ENCODE measurements around the gene PLSCR2. TPM values are rescaled to one million over a fixed set of nuclear protein-coding genes. Genes with fewer than 3 reads are reported as not detected.

The PLSCR2 gene
- total and polyA plus RNA-seq, 2 of the 8 experiments (the other 6 are each of a cell fraction or from before 2014, with no cell fraction given): not detected

- Histone ChIP-seq H3K23ac (ENCODE audit: insufficient read length) (no peak overlapping the region), H2BK12ac (ENCODE audit: low read depth, low read length) (no peak overlapping the region), H3K27ac (ENCODE audit: low read depth, low read length) (no peak overlapping the region), H3K18ac (ENCODE audit: extremely low read depth, low read length) (no peak overlapping the region), H4K5ac (ENCODE audit: insufficient read length, low read depth, low read length) (no peak overlapping the region), H3K9ac (replicated peaks in 1 of 4; ENCODE audit: extremely low read depth in 1 of 4, low read depth in 3 of 4, low read length in 3 of 4) (no peak overlapping the region), H3K27me3 (replicated peaks in 1 of 4; ENCODE audit: control insufficient read depth in 3 of 4, extremely low read depth in 1 of 4, insufficient read depth in 3 of 4, low read length in 3 of 4) (no peaks in the 10 kb centered on the region), H4K20me1 (replicated peaks in 1 of 2; ENCODE audit: control insufficient read depth in 1 of 2, insufficient read depth in 2 of 2, low read length in 2 of 2) (no peaks in the 10 kb centered on the region), H2BK5ac (ENCODE audit: low read depth, low read length) (no peak overlapping the region), H4K91ac (replicated peaks; ENCODE audit: insufficient read length, low read length) (no peak overlapping the region), H2BK15ac (ENCODE audit: low read length) (no peak overlapping the region), H3K56ac (replicated peaks; ENCODE audit: insufficient read length, low read depth, low read length) (no peak overlapping the region), H3K14ac (ENCODE audit: insufficient read length) (no peak overlapping the region), H3K9me3 (ENCODE audit: insufficient read depth in 2 of 2, low read depth in 1 of 2, low read length in 1 of 2) (no peaks in the 10 kb centered on the region; a peak in 1 of 4 replicates), H3K79me1 (ENCODE audit: low read depth, low read length) (no peaks in the 10 kb centered on the region), H3K4ac (replicated peaks; ENCODE audit: insufficient read length, low read depth, low read length) (no peak overlapping the region), H4K8ac (ENCODE audit: extremely low read depth, insufficient read depth, low read length) (no peak overlapping the region), H2BK20ac (ENCODE audit: low read length) (no peak overlapping the region), H3K4me2 (ENCODE audit: insufficient read depth in 1 of 2, low read depth in 2 of 2, low read length in 2 of 2) (no peak overlapping the region), H3K23me2 (ENCODE audit: low read depth, low read length) (no peaks in the 10 kb centered on the region), H2BK120ac (replicated peaks; ENCODE audit: low read depth, low read length) (no peak overlapping the region), H3K4me3 (ENCODE audit: extremely low read depth in 1 of 4, insufficient read depth in 2 of 4, low read depth in 3 of 4, low read length in 4 of 4) (no peak overlapping the region), H3K79me2 (ENCODE audit: control insufficient read depth in 1 of 2, insufficient read depth in 2 of 2, low read length in 2 of 2) (no peaks in the 10 kb centered on the region), H3K4me1 (replicated peaks in 1 of 4; ENCODE audit: control insufficient read depth in 3 of 4, insufficient read depth in 4 of 4, low read length in 3 of 4) (peaks cover 0 to 3% (median 0%) of the 10 kb centered on the region in 4 experiments; a peak in 1 of 7 replicates), H2AFZ (ENCODE audit: low read length) (no peak overlapping the region), H2AK5ac (ENCODE audit: low read depth, low read length) (no peak overlapping the region), H3K36me3 (ENCODE audit: control insufficient read depth in 2 of 4, insufficient read depth in 4 of 4, low read length in 3 of 4) (no peaks in the 10 kb centered on the region)
- ChIA-PET POLR2A (ENCODE audit: partially characterized antibody) (no interaction called here), CTCF (ENCODE audit: partially characterized antibody) (interaction anchor here (0.6 kb wide), 1 partner anchor 176 kb away, joined by 3 read pairs; no protein-coding TSS in a partner anchor)
- WGBS, 2 experiments (ENCODE audit: extremely low coverage in 1 of 2, insufficient coverage in 1 of 2, insufficient read length in 1 of 2, insufficient replicate concordance in 2 of 2, low coverage in 1 of 2, low lambda C conversion rate in 2 of 2, missing lambda C conversion rate in 1 of 2): 97% methylated on average over 1 of the region's 1 CpG; no CpG with 5 or more reads in 1 of the 2 experiments
- no peak for TF ChIP-seq BACH1 (IDR thresholded peaks at IDR 0.05; ENCODE audit: low read length)
- TF ChIP-seq EZH2 (IDR thresholded peaks at IDR 0.05; ENCODE audit: low read depth, low read length, severe bottlenecking): no peak
- TF ChIP-seq POU5F1 (IDR thresholded peaks at IDR 0.05; ENCODE audit: low read depth, low read length): no peak
- FAIRE-seq (no peak), DNase-seq (ENCODE audit: low read depth in 1 of 2, low spot score in 2 of 2) (no peak)
Measured at GRCh38 chr3:146464783-146465182, 4.6 kb downstream of the PLSCR2 start.
